HUES6 (cell line): Measurements from ENCODE around the gene USHBP1.

ENCODE experiments used
- H3K27ac ChIP-seq: 2 replicates; pipeline ENCODE4 v1.7.0; 2013; ENCODE audit warnings: low read depth, mild to moderate bottlenecking, low read length, inconsistent platforms
- H3K27me3 ChIP-seq: 2 replicates; pipeline ENCODE4 v1.6.1; 2013; ENCODE audit warnings: low read length; ENCODE audit not compliant: control insufficient read depth, insufficient read depth
- H3K36me3 ChIP-seq: 2 replicates; pipeline ENCODE4 v1.6.1; 2013; ENCODE audit warnings: low read length; ENCODE audit not compliant: control insufficient read depth, insufficient read depth
- H3K4me1 ChIP-seq: 2 replicates; pipeline ENCODE4 v1.6.1; 2013; ENCODE audit warnings: low read length; ENCODE audit not compliant: control insufficient read depth, insufficient read depth
- H3K4me3 ChIP-seq: 2 replicates; pipeline ENCODE4 v1.5.1; 2013; ENCODE audit warnings: low read depth, low read length
- H3K9ac ChIP-seq: one replicate; pipeline ENCODE4 v1.6.1; 2013; ENCODE audit warnings: mild to moderate bottlenecking, low read length
- H3K9me3 ChIP-seq: 2 replicates; pipeline ENCODE4 v1.6.1; 2013; ENCODE audit warnings: low read depth, low read length; ENCODE audit not compliant: control insufficient read depth, insufficient read depth

Gene USHBP1

DNA sequence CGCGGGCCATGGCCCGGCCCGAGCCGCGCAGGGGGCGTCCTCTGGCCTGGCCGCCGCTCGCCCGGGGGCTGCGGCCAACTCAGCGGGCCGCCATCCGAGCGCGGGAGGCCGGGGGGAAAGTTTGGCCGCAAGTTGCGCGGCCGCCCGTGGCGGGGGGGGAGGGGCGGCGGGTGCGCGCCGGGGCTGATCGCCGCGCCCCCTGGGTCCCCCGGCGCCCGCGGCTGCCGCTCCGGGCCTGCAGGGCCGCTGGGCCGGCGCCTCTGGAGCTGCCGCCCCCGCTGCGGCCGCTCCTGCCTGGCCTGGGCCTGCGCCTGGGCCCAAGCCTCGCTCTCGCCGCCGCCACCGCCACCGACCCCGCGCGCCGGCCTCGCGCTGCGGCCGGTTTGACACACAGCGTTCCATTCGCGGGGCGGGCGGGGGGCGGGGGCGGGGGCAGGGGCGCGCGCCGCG is 19.0 kb downstream of the USHBP1 start, which contains the start of gene NR2F6:
Gene NR2F6 (minus strand): TSS at position 385 of the 450 bp plus-strand sequence. CDS start 699 bp downstream, outside the sequence.
- Histone ChIP-seq H3K4me3 (peak within 1 kb of the TSS; percentile 99), H3K27me3 (no peaks in the 10 kb centered on the region), H3K9me3 (no peaks in the 10 kb centered on the region), H3K36me3 (peaks cover 7% of the 10 kb centered on the region; the same call in 1 of the 2 replicates), H3K4me1 (peaks cover 47% of the 10 kb centered on the region), H3K27ac (peak within 1 kb of the TSS; percentile 99), H3K9ac (peak within 1 kb of the TSS; percentile 94)

DNA sequence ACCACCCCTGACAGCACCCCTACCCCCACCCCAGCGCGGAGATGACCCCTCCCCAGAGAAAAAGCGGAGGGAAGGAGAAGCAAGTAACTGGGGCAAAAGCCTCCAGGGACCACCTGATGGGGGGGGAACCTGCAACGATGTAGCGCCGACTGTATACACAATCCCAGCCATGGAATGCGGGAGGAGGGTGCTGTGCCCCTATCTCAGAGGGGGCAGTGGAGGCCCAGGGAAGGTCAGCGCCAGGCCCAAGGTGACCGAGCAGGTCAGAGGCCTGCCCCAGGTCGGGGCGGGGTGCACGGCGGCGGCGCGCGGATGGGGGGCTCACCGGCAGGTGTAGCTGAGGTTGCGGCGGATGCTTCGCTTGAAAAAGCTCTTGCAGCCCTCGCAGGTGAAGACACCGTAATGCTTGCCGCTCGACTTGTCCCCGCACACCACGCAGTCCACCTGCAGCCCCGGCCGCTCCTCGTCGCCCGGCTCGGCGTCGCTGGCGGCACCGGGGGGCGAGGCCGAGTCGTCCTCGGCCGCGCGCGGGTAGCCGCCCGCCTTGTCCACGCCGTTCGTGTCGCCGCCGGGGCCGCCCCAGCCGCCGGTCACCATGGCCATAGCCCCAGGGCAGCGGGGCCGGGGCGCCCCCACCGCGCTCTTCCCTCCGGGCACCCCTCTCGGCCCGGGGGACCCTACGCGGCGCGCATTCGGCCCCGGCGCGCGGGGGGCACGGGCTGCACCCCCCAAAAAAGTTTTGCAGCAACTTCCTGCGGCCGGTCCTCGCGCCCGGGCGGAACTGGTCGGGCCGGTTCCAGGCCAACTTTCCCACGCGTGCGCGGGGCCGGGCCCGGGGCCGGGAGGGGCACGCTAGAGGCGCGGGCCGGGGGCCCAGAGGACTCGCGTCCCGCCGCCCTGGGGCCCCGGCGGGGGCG is 19.7 kb downstream of the USHBP1 start:
- H3K27ac ChIP-seq: peak overlapping the region; percentile 85
- H3K9me3 ChIP-seq: no peaks in the 10 kb centered on the region
- H3K4me1 ChIP-seq: peaks cover 47% of the 10 kb centered on the region
- peak overlapping the region; percentile 86 for H3K9ac ChIP-seq
- peak overlapping the region; percentile 99 for H3K4me3 ChIP-seq
- H3K36me3 ChIP-seq: peaks cover 12% of the 10 kb centered on the region
- no peaks in the 10 kb centered on the region for H3K27me3 ChIP-seq

DNA sequence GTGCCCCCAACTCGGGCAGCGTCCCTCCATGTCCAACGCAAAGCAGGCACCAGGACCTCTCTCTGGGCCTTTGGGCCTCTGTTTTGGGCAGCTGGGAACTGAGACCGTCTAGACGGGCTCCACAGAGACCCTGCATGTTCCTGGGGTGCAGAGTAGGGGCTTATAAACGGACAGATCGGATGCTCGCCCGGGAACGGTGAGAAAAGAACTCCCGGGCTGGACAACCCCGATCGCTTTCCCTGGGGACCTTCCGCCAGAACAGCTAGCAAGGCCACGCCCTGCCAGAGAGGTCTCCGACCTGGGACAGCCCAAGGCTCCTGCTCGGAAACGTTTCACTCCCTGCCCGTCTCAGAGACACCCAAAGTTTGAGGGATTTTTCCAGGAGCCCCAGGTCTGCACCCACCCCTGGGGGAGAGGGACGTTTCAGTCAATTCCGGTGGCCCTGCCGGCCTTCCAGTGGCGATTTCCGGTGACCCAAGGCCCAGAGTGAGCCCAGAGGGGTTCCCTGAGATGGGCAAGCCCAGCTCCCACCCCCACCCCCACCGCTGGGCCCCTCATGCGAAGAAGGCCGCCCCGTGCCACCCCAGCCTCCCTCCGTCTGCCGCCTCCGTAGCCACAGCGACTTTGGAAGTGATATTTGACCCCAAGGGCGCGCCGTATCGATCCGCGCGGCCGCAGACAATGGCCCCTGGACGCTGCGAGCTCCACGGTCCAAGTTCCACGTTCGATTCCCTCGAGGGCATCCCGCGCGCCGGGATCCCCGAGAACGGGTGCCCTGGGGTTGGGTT is 20.5 kb downstream of the USHBP1 start:
- H3K4me3 ChIP-seq: peak overlapping the region; percentile 99
- peaks cover 45% of the 10 kb centered on the region for H3K4me1 ChIP-seq
- H3K27me3 ChIP-seq: no peaks in the 10 kb centered on the region
- H3K9me3 ChIP-seq: no peaks in the 10 kb centered on the region
- peak overlapping the region; percentile 85 for H3K27ac ChIP-seq
- H3K36me3 ChIP-seq: peaks cover 12% of the 10 kb centered on the region
- peak overlapping the region; percentile 86 for H3K9ac ChIP-seq

DNA sequence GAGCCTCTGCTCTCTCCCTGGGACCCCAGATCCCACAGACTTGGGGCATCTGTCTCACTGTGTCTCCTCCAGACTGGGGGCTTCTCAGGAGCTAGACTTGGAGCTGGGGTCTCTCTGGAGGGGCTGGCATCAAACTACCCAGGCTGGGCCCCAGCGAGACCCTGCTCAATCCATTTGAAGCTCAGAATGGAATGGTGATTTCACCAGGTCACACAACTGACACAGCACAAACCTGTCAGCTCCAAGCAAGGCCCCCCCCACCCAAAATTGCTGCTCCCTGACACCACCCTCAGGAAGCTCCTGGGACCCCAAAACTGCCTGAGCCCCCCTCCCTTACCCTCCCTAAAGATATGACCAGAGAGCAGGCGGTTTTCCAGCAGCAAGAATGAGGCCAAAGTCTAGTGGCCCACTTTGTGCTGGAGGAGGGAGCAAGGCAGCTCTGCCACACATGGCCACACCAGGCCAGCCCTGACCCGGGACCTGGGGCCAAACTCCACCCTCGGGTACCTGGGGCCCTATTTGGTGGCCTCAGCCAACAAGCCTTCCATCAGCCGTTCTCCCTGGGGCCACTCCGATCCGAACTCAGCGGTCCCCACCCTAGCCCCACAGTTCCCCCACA is 21.2 kb downstream of the USHBP1 start:
- peaks cover 38% of the 10 kb centered on the region for H3K4me1 ChIP-seq
- peak overlapping the region; percentile 85; the same call in 1 of the 2 replicates for H3K27ac ChIP-seq
- peaks cover 16% of the 10 kb centered on the region for H3K36me3 ChIP-seq
- no peaks in the 10 kb centered on the region for H3K9me3 ChIP-seq
- H3K9ac ChIP-seq: peak overlapping the region; percentile 86
- peak overlapping the region; percentile 99 for H3K4me3 ChIP-seq
- no peaks in the 10 kb centered on the region for H3K27me3 ChIP-seq

DNA sequence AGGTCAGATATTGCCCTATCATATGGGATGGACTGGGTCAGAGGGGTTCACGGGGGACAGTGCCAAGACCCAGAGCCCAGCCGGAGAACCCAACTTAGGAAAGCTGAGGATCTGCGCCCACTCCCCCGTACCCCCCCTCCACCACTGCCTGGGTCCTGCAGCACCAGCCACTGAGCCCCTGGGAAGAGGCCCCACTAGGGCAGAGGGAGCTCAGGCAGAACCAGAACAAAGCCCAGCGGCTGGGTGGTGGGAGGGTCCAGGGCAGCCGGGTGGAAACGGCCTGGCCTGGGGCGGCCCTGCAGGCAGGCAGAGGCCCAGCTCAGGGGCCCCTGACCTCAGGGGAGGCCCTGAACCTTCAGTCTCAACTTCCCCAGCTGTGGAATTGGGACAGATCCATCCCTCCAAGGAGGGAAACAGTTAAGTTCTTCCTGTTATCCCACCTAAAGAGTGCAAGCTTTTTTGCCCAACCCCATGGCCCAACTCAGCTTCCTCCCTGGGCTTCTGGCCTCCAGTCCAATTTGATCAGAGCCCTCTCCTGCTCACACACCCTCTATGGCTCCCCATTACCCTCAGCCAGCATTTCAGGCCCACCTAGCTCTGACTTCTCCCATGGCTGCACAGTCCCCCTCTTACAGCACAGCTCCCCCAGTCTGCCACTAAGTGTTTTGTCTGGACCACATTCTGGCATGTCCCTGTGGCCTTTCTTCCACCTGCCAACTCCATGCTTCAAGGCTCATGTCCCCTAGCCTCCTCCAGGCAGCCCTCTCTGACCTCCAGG is 21.9 kb downstream of the USHBP1 start:
- H3K27me3 ChIP-seq: no peaks in the 10 kb centered on the region
- H3K36me3 ChIP-seq: peaks cover 23% of the 10 kb centered on the region
- H3K4me1 ChIP-seq: peaks cover 31% of the 10 kb centered on the region
- H3K4me3 ChIP-seq: peak overlapping the region; percentile 99
- peak overlapping the region; percentile 27 for H3K9ac ChIP-seq
- no peaks in the 10 kb centered on the region for H3K9me3 ChIP-seq
- no peak overlapping the region for H3K27ac ChIP-seq

DNA sequence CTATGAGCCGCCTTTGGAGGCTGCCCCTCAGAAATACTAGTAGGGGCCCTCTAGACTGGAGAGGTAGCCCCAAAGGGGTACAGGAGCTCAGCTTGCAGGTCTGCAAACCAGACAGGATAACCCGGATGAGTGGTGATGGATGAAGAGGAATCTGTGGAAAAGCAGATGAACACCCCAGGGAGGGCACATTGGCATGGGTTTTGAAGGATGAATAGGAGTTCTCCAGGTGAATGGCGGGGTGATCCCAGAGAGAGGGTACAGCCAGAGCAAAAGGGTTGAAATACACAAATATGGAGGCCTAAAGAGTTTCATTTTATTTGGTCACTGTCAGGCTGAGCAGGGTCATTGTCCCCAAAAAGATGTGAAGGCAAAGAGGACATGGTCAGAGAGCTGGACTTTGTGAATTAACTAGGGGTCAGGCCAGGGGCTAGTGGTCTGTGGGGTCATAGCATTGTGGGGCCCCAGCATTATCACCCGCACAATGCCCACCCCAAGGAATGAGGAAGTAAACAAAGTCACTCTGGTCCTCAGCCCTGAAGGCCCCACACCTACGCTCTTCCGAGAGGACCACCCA is 23.6 kb downstream of the USHBP1 start:
- no peaks in the 10 kb centered on the region for H3K27me3 ChIP-seq
- H3K4me1 ChIP-seq: peaks cover 29% of the 10 kb centered on the region
- peaks cover 29% of the 10 kb centered on the region for H3K36me3 ChIP-seq
- H3K27ac ChIP-seq: no peak overlapping the region
- H3K9me3 ChIP-seq: no peaks in the 10 kb centered on the region
- H3K4me3 ChIP-seq: no peak overlapping the region
- no peak overlapping the region for H3K9ac ChIP-seq

DNA sequence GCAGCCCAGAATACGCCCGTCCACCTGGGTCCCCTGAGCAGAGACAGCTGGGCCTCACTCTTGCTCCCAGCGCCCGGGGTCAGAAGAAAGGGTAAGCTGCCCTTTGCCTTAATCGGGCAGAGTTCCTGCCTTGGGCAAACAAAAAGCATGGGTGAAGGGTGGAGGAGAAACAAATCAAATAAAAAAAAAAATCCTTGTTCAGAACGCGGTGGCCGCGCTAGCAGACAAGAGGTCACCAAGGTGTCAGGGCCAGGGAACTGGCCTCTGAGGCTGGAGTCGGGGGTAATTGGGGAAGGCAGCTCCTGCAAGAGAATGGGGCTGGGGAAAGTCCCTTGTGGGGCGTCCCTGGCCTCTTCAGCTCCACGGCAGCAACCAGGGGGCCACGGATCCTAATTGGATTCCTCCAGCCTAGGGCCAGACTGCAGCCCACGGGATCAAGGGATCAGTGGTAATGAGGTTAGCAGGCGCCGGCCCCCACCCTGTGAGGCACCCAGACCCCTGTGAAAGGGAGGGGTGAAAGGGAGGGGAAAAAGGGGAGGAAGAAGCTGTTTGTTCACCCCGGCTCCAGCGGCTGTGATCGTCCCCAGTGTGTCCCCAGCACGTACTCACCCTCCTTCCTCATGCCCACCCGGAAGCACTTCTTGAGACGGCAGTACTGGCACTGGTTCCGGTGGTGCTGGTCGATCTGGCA is 24.3 kb downstream of the USHBP1 start:
- H3K27ac ChIP-seq: no peak overlapping the region
- H3K36me3 ChIP-seq: peaks cover 29% of the 10 kb centered on the region

DNA sequence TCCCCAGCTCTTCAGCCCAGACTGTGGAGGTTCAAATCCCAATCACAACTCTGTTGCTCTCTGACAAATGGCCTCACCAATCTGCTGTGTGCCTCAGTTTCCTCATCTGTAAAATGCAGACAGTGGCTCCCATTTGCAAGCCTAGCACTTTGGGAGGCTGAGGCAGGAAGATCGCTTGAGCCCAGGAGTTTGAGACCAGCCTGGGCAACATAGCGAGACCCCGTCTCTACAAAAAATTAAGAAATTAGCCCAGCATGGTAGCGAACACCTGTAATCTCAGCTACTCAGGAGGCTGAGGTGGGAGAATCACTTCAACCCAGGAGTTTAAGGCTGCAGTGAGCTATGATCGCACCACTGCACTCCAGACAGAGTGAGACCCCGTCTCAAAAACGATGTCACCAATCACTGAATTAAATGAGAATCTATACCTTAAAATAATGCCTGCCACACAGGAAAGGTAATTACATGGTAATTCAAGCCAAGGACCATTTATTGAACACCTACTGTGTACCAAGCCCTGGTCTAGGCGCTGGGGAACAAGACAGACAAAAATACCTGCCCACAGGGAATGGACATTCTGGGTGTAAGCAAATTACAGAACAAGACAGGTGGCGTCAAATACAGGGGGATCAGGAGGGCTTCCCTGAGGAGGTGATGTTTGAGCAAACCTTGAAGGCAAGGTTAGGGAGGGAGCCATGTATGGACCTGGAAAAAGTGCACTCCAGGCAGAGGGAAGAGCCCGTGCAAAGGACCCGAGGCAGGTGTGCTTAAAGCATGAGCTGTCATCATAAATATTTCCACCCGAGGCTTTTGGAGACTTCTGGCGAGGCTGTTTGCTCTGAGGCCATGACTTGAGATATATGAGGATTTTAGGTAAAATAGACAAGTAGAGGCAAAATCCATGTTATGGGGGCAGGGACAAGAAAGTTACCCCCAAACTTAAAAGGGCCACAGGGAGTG is 26.5 kb downstream of the USHBP1 start:
- no peaks in the 10 kb centered on the region for H3K27me3 ChIP-seq
- H3K9ac ChIP-seq: no peak overlapping the region
- H3K4me1 ChIP-seq: peaks cover 30% of the 10 kb centered on the region
- H3K36me3 ChIP-seq: peaks cover 45% of the 10 kb centered on the region
- H3K9me3 ChIP-seq: no peaks in the 10 kb centered on the region
- no peak overlapping the region for H3K4me3 ChIP-seq
- no peak overlapping the region for H3K27ac ChIP-seq

More for the DNA sequence above, 24.3 kb downstream of the USHBP1 start:
- Histone ChIP-seq H3K4me1 (peaks cover 29% of the 10 kb centered on the region), H3K9ac (peak overlapping the region; percentile 30), H3K4me3 (no peak overlapping the region), H3K27me3 (no peaks in the 10 kb centered on the region), H3K9me3 (no peaks in the 10 kb centered on the region)
